NCI-H2196 treated with DMSO at 0.1 percent for 48 hours (cell line): ENCODE data around the gene HLA-DQA2.
"Not testable (repeated sequence)": the region's sequence is repeated elsewhere in the genome, so short reads cannot be mapped to it uniquely, and the experiment has no call there.

ENCODE experiments used
- DNase-seq: peaks from one replicate; lab custom pipeline; 2025; ENCODE audit not compliant: unreplicated experiment; lab: John Stamatoyannopoulos, UW

Gene HLA-DQA2

GRCh38 chr6:32741031-32741960, at the start of gene HLA-DQA2:
Gene HLA-DQA2, plus strand, starts transcription at chr6:32741391. Its CDS starts 53 bp downstream, at chr6:32741444.
- no peak for DNase-seq

- DNase-seq: no peak
Measured at GRCh38 chr6:32692019-32692418, 49.2 kb upstream of the HLA-DQA2 start.

GRCh38 chr6:32697031-32697430, 44.2 kb upstream of the HLA-DQA2 start:
- no peak for DNase-seq

GRCh38 chr6:32700391-32701040, 40.7 kb upstream of the HLA-DQA2 start:
- no peak for DNase-seq

- DNase-seq: no peak
Measured at GRCh38 chr6:32703347-32703746, 37.8 kb upstream of the HLA-DQA2 start.

GRCh38 chr6:32705164-32705563, 36.0 kb upstream of the HLA-DQA2 start:
- not testable (repeated sequence) for DNase-seq

- no peak for DNase-seq
Measured at GRCh38 chr6:32709625-32710024, 31.6 kb upstream of the HLA-DQA2 start.

GRCh38 chr6:32713241-32713640, 27.9 kb upstream of the HLA-DQA2 start:
- no peak for DNase-seq

- DNase-seq: no peak
Measured at GRCh38 chr6:32716396-32716795, 24.8 kb upstream of the HLA-DQA2 start.

- no peak for DNase-seq
Measured at GRCh38 chr6:32718879-32719278, 22.3 kb upstream of the HLA-DQA2 start.

- no peak for DNase-seq
Measured at GRCh38 chr6:32738126-32738525, 3.1 kb upstream of the HLA-DQA2 start.

GRCh38 chr6:32742374-32742773, 1.2 kb downstream of the HLA-DQA2 start:
- DNase-seq: no peak

- no peak for DNase-seq
Measured at GRCh38 chr6:32744776-32745175, 3.6 kb downstream of the HLA-DQA2 start.

- DNase-seq: not testable (repeated sequence)
Measured at GRCh38 chr6:32745649-32746048, 4.5 kb downstream of the HLA-DQA2 start.

- DNase-seq: no peak
Measured at GRCh38 chr6:32752580-32752979, 11.4 kb downstream of the HLA-DQA2 start.

- DNase-seq: no peak
Measured at GRCh38 chr6:32759669-32760068, 18.5 kb downstream of the HLA-DQA2 start.

- no peak for DNase-seq
Measured at GRCh38 chr6:32761072-32761471, 19.9 kb downstream of the HLA-DQA2 start.

GRCh38 chr6:32761548-32761947, 20.4 kb downstream of the HLA-DQA2 start:
- no peak for DNase-seq

- no peak for DNase-seq
Measured at GRCh38 chr6:32763421-32763820, 22.2 kb downstream of the HLA-DQA2 start, which contains the start of gene HLA-DQB2. Gene HLA-DQB2, minus strand, starts transcription at chr6:32763532. Its CDS starts 62 bp downstream, at chr6:32763470.

GRCh38 chr6:32764048-32764447, 22.9 kb downstream of the HLA-DQA2 start:
- no peak for DNase-seq

GRCh38 chr6:32772656-32773055, 31.5 kb downstream of the HLA-DQA2 start:
- no peak for DNase-seq

- DNase-seq: no peak
Measured at GRCh38 chr6:32774426-32774825, 33.2 kb downstream of the HLA-DQA2 start.
